Endothelial cell of umbilical vein (primary cell): ENCODE measurements around the gene ATOH7. TPM values are rescaled to one million over a fixed set of nuclear protein-coding genes. Genes with fewer than 3 reads are reported as not detected.

ENCODE experiments used
- BruUV-seq: library from RNA; stranded (reverse); fragments of 400-500 nt; replicated peaks from 2 replicates; lab custom pipeline; 2021; lab: Mats Ljungman, UMichigan
- CTCF ChIA-PET: fragments of 300-600, 350-600 bp; sonication (Branson Sonifier 250); formaldehyde crosslinking; loops from one replicate; lab custom pipeline; 2021; ENCODE audit warnings: antibody characterized with exemption, inconsistent platforms; lab: Charles Lee
- POLR2A ChIA-PET: fragments of 300-600, 350-600 bp; sonication (Branson Sonifier 250); formaldehyde crosslinking; loops from one replicate; lab custom pipeline; 2021; ENCODE audit warnings: antibody characterized with exemption, inconsistent platforms; lab: Charles Lee
- DNase-seq: peaks from one replicate; pipeline ENCODE4 v3.0.0-alpha.2; 2011; ENCODE audit warnings: low read depth, low spot score
- FAIRE-seq: peaks from 2 replicates; lab custom pipeline; 2011; peaks lifted over from hg19 to GRCh38; lab: Jason Lieb, UNC
- H2AFZ ChIP-seq: 2 replicates; pipeline ENCODE4 v1.6.0; 2012; ENCODE audit warnings: low read depth, low read length, control low read depth, inconsistent platforms
- H3K27ac ChIP-seq: 2 replicates; pipeline ENCODE4 v1.5.1; 2011; ENCODE audit warnings: low read depth, mild to moderate bottlenecking, control low read depth, low read length, moderate library complexity; ENCODE audit not compliant: insufficient read depth
- H3K27me3 ChIP-seq, 2 experiments: 2 replicates each; pipeline versions ENCODE4 v1.6.0 to v1.6.1; 2011; ENCODE audit warnings: low read length in 2 of 2, mixed read lengths in 1 of 2; ENCODE audit not compliant: control insufficient read depth in 2 of 2, insufficient read depth in 2 of 2
- H3K36me3 ChIP-seq, 2 experiments: 2 replicates in 1 of 2; 3 replicates in 1 of 2; pipeline ENCODE4 v1.5.1; 2011; ENCODE audit warnings: low read length in 2 of 2, mild to moderate bottlenecking in 1 of 2, moderate library complexity in 1 of 2; ENCODE audit not compliant: control insufficient read depth in 2 of 2, insufficient read depth in 2 of 2; ENCODE audit errors: extremely low read depth in 1 of 2
- H3K4me1 ChIP-seq: 3 replicates; pipeline ENCODE4 v1.5.1; 2011; ENCODE audit warnings: mild to moderate bottlenecking, low read length; ENCODE audit not compliant: control insufficient read depth, insufficient read depth; ENCODE audit errors: extremely low read depth
- H3K4me2 ChIP-seq: 2 replicates; pipeline ENCODE4 v1.6.1; 2011; ENCODE audit warnings: low read length, control low read depth, mixed read lengths; ENCODE audit not compliant: insufficient read depth
- H3K4me3 ChIP-seq, 3 experiments: fragments of 200-600 bp in 1 of 3; sonication (generic), shearing (Covaris generic) in 1 of 3; replicated peaks in 1 of 3; 2 replicates each; pipeline ENCODE4 v1.5.1; 2011 to 2016; ENCODE audit warnings: control low read depth in 3 of 3, low read length in 3 of 3, mild to moderate bottlenecking in 2 of 3, inconsistent platforms in 1 of 3, low read depth in 1 of 3, moderate library complexity in 1 of 3; ENCODE audit not compliant: insufficient read depth in 1 of 3
- H3K79me2 ChIP-seq: 2 replicates; pipeline ENCODE4 v1.6.0; 2012; ENCODE audit warnings: low read length, inconsistent platforms; ENCODE audit not compliant: control insufficient read depth, insufficient read depth
- H3K9ac ChIP-seq: replicated peaks from 2 replicates; pipeline ENCODE3; 2011; ENCODE audit warnings: low read length, control low read depth; ENCODE audit not compliant: insufficient read depth; ENCODE audit errors: extremely low read depth
- H3K9me1 ChIP-seq: replicated peaks from 3 replicates; pipeline ENCODE4 v1.6.0; 2011; ENCODE audit warnings: mild to moderate bottlenecking, low read length; ENCODE audit not compliant: control insufficient read depth, insufficient read depth; ENCODE audit errors: extremely low read depth
- H3K9me3 ChIP-seq: replicated peaks from 2 replicates; pipeline ENCODE4 v1.5.1; 2012; ENCODE audit warnings: low read length, inconsistent platforms; ENCODE audit not compliant: control insufficient read depth, insufficient read depth
- H4K20me1 ChIP-seq: replicated peaks from 2 replicates; pipeline ENCODE3; 2011; ENCODE audit warnings: mild to moderate bottlenecking, low read length; ENCODE audit not compliant: control insufficient read depth, insufficient read depth; ENCODE audit errors: extremely low read depth
- CTCF ChIP-seq, 2 donors: IDR thresholded peaks; 1 replicate in 1 of 2; 2 replicates in 1 of 2; pipeline ENCODE4 v1.5.1; 2011; ENCODE audit warnings: low read length in 2 of 2, mild to moderate bottlenecking in 2 of 2, moderate library complexity in 2 of 2, control low read depth in 1 of 2, inconsistent platforms in 1 of 2, low read depth in 1 of 2; ENCODE audit not compliant: insufficient read depth in 1 of 2; ENCODE audit errors: extremely low read depth in 1 of 2
- EZH2 ChIP-seq: IDR thresholded peaks from 2 replicates; pipeline ENCODE4 v1.6.1; 2012; ENCODE audit warnings: borderline replicate concordance, low read depth, mild to moderate bottlenecking, moderate library complexity, low read length, inconsistent platforms; ENCODE audit not compliant: severe bottlenecking
- FOS ChIP-seq: IDR thresholded peaks from 2 replicates; pipeline ENCODE4 v1.6.1; 2011; ENCODE audit warnings: mild to moderate bottlenecking, low read length, moderate library complexity, borderline replicate concordance; ENCODE audit not compliant: insufficient read depth
- GATA2 ChIP-seq: IDR thresholded peaks from 2 replicates; pipeline ENCODE4 v1.7.0; 2011; ENCODE audit warnings: low read depth, mild to moderate bottlenecking, moderate library complexity, mixed read lengths, low read length; ENCODE audit not compliant: insufficient read length, insufficient read depth
- MAX ChIP-seq: IDR thresholded peaks from 2 replicates; pipeline ENCODE4 v1.6.1; 2011; ENCODE audit not compliant: insufficient read depth, insufficient read length
- MYC ChIP-seq: IDR thresholded peaks from one replicate; pipeline ENCODE4 v1.6.1; 2011; ENCODE audit warnings: mild to moderate bottlenecking, low read depth, low read length
- POLR2A ChIP-seq: IDR thresholded peaks from 2 replicates; pipeline ENCODE4 v1.6.1; 2012; ENCODE audit warnings: low read depth, mild to moderate bottlenecking, control low read depth, low read length
- POLR2AphosphoS5 ChIP-seq: IDR thresholded peaks from 2 replicates; pipeline ENCODE4 v1.6.1; 2012; ENCODE audit warnings: low read depth, mild to moderate bottlenecking, control low read depth, low read length, moderate library complexity; ENCODE audit not compliant: insufficient read depth
- dilution Hi-C: fragments of 300-500 bp; cut with MboI; formaldehyde crosslinking; loops from one replicate; pipeline ENCODE4 v1.15.0; 2019; ENCODE audit warnings: low sequenced_read_pairs; ENCODE audit not compliant: extremely low pct_ligation_motif_present
- intact Hi-C: fragments of 100-400 bp; cut with micrococcal nuclease; formaldehyde crosslinking; loops from one replicate; pipeline ENCODE4 v1.10.0; 2022
- polyA plus RNA-seq, 4 experiments: library from polyadenylated mRNA; depleted of rRNA in 3 of 4; stranded (reverse) in 3 of 4; unstranded in 1 of 4; fragments of >200 nt; gene quantifications; 2 replicates each; pipeline versions ENCODE4 v1.2.1 to v1.2.3, GENCODE V29; 2011 to 2012; ENCODE audit warnings: missing spikeins in 1 of 4
- total RNA-seq: library from RNA; stranded (reverse); gene quantifications from 2 replicates; pipeline ENCODE4 v1.2.3, GENCODE V29; 2021

The ATOH7 gene
- total and polyA plus RNA-seq, 2 donors (not counting 3 experiments of a cell fraction or from before 2014, with no cell fraction given) = not detected

GRCh38 chr10:68224810-68225209 lies 7.1 kb downstream of the ATOH7 start:
- TF ChIP-seq MAX (no peak), FOS (no peak), MYC (no peak), CTCF (IDR thresholded peaks at IDR 0.05; ENCODE audit: extremely low read depth in 1 of 2, insufficient read depth in 1 of 2, low read depth in 1 of 2, low read length in 2 of 2) (no peak), POLR2A (no peak), GATA2 (no peak), EZH2 (no peak), POLR2AphosphoS5 (no peak)
- ChIA-PET POLR2A (no interaction called here), CTCF (interaction anchor here (0.8 to 2.5 kb wide), 2 partner anchors 12 to 28 kb away, joined by 4 to 18 read pairs; no protein-coding TSS in a partner anchor)
- no peaks in the 10 kb centered on the region for H3K9me1 ChIP-seq
- dilution Hi-C loops = no loop called here
- no TSS peak for BruUV-seq
- no peak overlapping the region for H3K27ac ChIP-seq
- FAIRE-seq (no peak), DNase-seq (no peak)
- H3K79me2 ChIP-seq = no peaks in the 10 kb centered on the region
- no peak overlapping the region for H3K4me3 ChIP-seq
- intact Hi-C loops = no loop called here
- H3K9me3 ChIP-seq = no peaks in the 10 kb centered on the region
- peaks cover 4 to 7% of the 10 kb centered on the region in 2 experiments for H3K27me3 ChIP-seq
- H4K20me1 ChIP-seq = no peaks in the 10 kb centered on the region
- H3K4me1 ChIP-seq = no peaks in the 10 kb centered on the region
- no peak overlapping the region for H3K4me2 ChIP-seq
- no peak overlapping the region for H3K9ac ChIP-seq
- no peak overlapping the region for H2AFZ ChIP-seq
- no peaks in the 10 kb centered on the region for H3K36me3 ChIP-seq
